HG03139 (cell line): Measurements from ENCODE around the gene APP.

Source experiments
- ATAC-seq: cut with Tn5 transposase; IDR thresholded peaks from one replicate; pipeline ENCODE4 v1.9.1; 2021; ENCODE audit not compliant: unreplicated experiment

APP gene

GRCh38 chr21:25911730-25912401 is 258.7 kb downstream of the APP start:
- no peak for ATAC-seq

GRCh38 chr21:25910809-25911208 is 259.8 kb downstream of the APP start:
- no peak for ATAC-seq

GRCh38 chr21:25909341-25909740 is 261.2 kb downstream of the APP start:
- ATAC-seq = no peak

GRCh38 chr21:25908495-25908894 is 262.1 kb downstream of the APP start:
- no peak for ATAC-seq

GRCh38 chr21:25907573-25908275 is 262.8 kb downstream of the APP start:
- no peak for ATAC-seq

- ATAC-seq = no peak
Measured at GRCh38 chr21:25906587-25906986, 264.0 kb downstream of the APP start.

GRCh38 chr21:25905126-25905525 is 265.4 kb downstream of the APP start:
- no peak for ATAC-seq

GRCh38 chr21:25904044-25904695 is 266.4 kb downstream of the APP start:
- no peak for ATAC-seq

- ATAC-seq = no peak
Measured at GRCh38 chr21:25903607-25904006, 267.0 kb downstream of the APP start.

GRCh38 chr21:25901330-25901979 is 269.1 kb downstream of the APP start:
- ATAC-seq = no peak

GRCh38 chr21:25898671-25899070 is 271.9 kb downstream of the APP start:
- no peak for ATAC-seq

GRCh38 chr21:25897383-25897782 is 273.2 kb downstream of the APP start:
- no peak for ATAC-seq

- no peak for ATAC-seq
Measured at GRCh38 chr21:25896501-25897056, 274.0 kb downstream of the APP start.

GRCh38 chr21:25895565-25896205 is 274.9 kb downstream of the APP start:
- ATAC-seq = no peak

- ATAC-seq = no peak
Measured at GRCh38 chr21:25893191-25893590, 277.4 kb downstream of the APP start.

- ATAC-seq = no peak
Measured at GRCh38 chr21:25891596-25891995, 279.0 kb downstream of the APP start.

- ATAC-seq = no peak
Measured at GRCh38 chr21:25890001-25890400, 280.6 kb downstream of the APP start.

GRCh38 chr21:25888711-25889110 is 281.9 kb downstream of the APP start:
- ATAC-seq = no peak

- ATAC-seq = no peak
Measured at GRCh38 chr21:25887646-25888306, 282.8 kb downstream of the APP start.

- no peak for ATAC-seq
Measured at GRCh38 chr21:25887166-25887565, 283.4 kb downstream of the APP start.
